VCaP (cell line): Measurements from ENCODE around the gene UAP1L1.
A peak's percentile ranks its signal among the peaks of the same experiment; 100 is the strongest.
"Not testable (repeated sequence)": the region's sequence is repeated elsewhere in the genome, so short reads cannot be mapped to it uniquely, and the experiment has no call there.

ENCODE experiments used
- H3K27ac ChIP-seq: fragments of 450-650 bp; 2 replicates; pipeline ENCODE4 v1.5.1; 2017
- CTCF ChIP-seq: fragments of 450-650 bp; conservative IDR thresholded peaks from 2 replicates; pipeline ENCODE4 v1.5.1; 2017; ENCODE audit warnings: mild to moderate bottlenecking, moderate library complexity

UAP1L1 gene

GRCh38 chr9:137114613-137115393, 37.5 kb downstream of the UAP1L1 start, which contains the start of gene DPP7:
TSS of gene DPP7 (minus strand) at chr9:137114733. CDS start at chr9:137114713, 20 bp downstream.
- TF ChIP-seq CTCF = no peak
- H3K27ac ChIP-seq = peak within 1 kb of the TSS; percentile 91

- no peak for TF ChIP-seq CTCF
- peak overlapping the region; percentile 91 for H3K27ac ChIP-seq
Measured at GRCh38 chr9:137115394-137116026, 38.2 kb downstream of the UAP1L1 start.

GRCh38 chr9:137116027-137116507, 38.8 kb downstream of the UAP1L1 start:
- no peak for TF ChIP-seq CTCF
- H3K27ac ChIP-seq = peak overlapping the region; percentile 91

- H3K27ac ChIP-seq = no peak overlapping the region
- TF ChIP-seq CTCF = no peak
Measured at GRCh38 chr9:137116728-137117127, 39.4 kb downstream of the UAP1L1 start.

- H3K27ac ChIP-seq = no peak overlapping the region
- no peak for TF ChIP-seq CTCF
Measured at GRCh38 chr9:137117269-137117731, 40.0 kb downstream of the UAP1L1 start.

- not testable (repeated sequence) for H3K27ac ChIP-seq
Measured at GRCh38 chr9:137118092-137118603, 40.8 kb downstream of the UAP1L1 start.

GRCh38 chr9:137121927-137122795, 44.8 kb downstream of the UAP1L1 start:
- peak overlapping the region; percentile 2 for H3K27ac ChIP-seq

- peak overlapping the region; percentile 44 for H3K27ac ChIP-seq
Measured at GRCh38 chr9:137122796-137123467, 45.6 kb downstream of the UAP1L1 start.
